NCI-H526 treated with DMSO at 0.1 percent for 48 hours (cell line): ENCODE data around the gene COG1.

Source experiments
- DNase-seq: peaks from one replicate; lab custom pipeline; 2025; lab: John Stamatoyannopoulos, UW

COG1 gene

DNA sequence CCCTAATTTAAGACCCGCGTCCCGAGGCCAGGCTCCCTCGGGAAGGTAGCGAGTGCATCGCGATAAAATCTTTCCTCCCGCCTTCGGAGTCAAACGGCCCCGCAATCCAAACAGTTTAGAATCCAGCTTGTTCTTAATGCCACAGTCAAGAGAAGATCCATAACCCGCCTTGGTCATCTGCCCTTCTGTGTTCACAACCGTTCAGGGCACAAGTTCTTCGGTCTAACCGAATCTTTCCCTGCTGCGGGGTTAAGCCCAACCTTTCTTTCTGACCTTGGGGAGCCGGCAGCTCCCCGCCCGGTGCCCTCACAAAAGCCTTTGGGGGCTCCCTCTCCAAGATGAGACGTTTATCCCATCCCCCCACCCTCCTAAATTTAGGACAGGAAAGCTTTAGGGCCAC lies 38.5 kb downstream of the COG1 start:
- no peak for DNase-seq

DNA sequence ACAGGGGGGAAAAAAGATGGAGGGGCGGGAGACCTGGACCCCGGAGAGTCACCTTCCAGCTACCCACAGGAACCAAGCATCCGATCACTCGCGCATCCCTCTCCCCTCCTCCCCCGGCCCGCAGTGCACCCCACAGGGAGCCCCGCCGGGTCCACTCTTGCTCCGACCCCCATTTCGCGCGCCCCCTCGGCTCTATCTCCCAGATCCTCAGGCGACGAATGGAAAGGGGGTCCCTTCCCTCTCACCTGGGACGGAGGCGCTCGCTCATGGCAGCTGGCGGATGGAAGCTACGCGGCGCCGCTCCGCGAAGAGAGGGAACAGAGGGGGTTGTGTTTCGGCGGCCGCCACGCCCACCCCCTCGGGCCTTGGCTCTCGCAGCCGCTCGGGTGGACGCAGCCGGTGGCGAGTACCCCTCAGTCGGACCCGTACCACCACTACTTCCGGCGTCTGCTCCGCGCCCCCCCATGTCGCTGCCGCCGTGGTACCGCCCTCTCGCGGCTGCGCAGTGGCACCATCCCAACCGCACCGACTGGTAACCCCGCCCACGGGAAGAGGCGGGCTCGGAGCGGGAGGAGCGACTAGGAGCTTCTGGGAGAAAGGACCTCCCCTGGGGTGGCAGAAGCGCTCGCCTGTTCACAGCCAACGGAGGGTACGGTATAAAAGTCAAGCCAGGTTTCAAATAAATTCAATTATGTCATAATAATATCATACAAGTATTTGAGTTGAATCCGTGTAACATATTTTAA lies 39.2 kb downstream of the COG1 start:
- DNase-seq, result peak; percentile 90

GRCh38 chr17:73232587-73233373 lies 39.9 kb downstream of the COG1 start:
- no peak for DNase-seq

DNA sequence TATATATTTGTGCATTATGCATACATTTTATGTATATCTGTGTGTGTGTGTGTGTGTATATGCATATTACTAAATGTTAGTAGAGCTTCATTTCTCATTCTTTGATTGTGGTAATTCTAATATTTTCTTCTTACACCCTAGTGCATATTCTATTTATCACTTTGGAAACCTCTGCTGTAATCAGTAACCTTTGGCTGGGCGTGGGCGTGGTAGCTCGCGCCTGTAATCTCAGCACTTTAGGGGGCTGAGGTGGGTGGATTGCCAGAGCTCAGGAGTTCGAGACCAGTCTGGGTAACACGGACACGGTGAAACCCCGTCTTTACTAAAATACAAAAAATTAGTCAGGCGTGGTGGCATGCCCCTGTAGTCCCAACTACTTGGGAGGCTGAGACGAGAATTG lies 41.9 kb downstream of the COG1 start:
- no peak for DNase-seq

DNA sequence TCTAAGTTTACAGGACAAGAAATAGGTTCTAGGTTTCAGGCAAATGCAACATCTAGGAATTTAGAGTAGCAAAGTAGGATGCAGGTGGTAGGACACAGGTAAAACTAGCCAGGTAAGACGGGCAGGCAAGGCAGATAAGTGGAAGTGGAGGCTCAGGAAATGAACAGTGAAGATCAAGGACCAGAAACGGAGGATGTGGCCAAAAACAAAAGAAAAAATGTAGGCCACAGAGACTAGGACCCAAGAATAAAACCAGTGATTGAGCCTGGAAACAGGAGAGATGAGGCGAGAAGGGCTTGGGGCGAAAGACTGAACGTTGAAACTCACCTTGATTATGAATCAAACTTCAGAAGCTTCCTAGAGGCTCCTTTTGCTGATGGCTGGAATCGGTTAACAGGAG lies 44.9 kb downstream of the COG1 start:
- no peak for DNase-seq

GRCh38 chr17:73240561-73240960 lies 47.7 kb downstream of the COG1 start:
- no peak for DNase-seq

DNA sequence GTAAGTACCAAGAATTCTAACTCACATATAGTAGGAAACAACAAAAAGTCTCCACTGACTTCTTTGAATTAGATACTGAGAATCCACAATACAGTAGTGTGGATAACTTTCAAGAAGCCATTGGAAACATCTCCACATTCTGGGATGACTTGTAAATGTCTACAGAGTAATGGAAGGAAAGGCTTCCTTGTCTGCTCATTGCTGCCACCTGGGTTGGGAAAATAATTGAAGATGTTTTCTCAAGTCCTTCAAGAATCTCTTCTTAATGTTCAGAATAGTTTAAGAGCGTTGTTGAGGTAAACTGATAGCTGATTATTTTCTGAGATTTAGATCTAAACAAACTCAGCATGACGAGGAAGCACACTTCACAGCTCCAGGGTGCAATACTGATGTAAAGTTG lies 54.9 kb downstream of the COG1 start:
- no peak for DNase-seq

GRCh38 chr17:73248532-73248931 lies 55.7 kb downstream of the COG1 start:
- no peak for DNase-seq

DNA sequence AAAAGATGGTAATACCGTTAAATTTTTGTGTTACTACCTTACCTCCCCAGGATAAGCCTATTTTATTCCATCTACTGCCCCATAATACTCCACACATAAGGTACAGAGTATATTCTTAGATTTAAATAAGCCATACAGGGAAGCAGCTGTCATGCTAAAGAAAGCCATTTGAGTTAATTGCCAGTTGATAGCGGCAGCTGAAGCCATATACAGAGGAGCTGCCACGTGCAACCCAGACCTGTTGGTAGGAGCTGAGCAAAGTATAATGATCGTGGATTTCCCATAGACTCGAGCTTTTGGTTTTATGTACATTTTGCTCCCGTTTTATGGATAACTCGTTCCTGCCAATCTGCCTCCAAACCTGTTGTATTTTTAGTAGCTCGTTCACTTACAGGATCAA lies 56.8 kb downstream of the COG1 start:
- DNase-seq, result peak; percentile 18

DNA sequence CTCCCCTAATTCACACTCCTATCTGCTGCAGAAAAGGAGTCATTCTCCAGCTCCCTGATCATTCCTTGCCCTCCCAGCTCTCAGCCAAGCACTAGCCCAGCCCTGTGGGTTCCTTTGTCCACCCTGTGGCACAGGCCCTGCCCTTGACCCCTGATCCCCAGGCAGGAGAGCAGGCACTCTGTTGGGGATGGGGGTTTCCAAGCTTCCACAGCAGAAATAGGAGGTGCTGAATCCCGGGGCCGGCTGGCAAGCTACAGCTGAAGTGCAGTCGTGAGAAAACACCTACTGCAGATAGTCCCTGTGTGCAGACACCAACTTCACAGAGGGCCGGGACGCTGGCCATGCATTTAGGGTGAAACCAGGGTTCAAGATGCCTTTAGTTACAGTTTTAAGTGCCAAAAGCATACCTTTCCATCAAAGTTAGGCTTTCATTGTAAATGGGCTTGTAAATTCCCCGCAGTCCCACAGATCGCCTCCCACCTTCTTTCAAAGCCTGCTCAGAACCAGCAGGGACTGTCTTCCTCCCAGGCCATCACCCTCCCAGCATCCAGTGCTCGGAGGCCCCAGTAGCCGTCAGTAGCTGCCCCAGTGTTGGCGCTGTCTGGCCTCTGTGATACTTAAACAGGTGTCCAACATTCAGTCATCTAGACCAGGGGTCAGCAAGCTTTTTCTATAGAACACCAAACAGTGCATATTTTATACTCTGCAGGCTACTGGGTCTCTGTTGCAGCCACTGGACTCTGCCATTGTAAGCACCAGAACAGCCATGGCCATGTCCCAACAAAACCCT lies 58.2 kb downstream of the COG1 start:
- DNase-seq, result no peak

GRCh38 chr17:73251871-73252270 lies 59.0 kb downstream of the COG1 start:
- no peak for DNase-seq

DNA sequence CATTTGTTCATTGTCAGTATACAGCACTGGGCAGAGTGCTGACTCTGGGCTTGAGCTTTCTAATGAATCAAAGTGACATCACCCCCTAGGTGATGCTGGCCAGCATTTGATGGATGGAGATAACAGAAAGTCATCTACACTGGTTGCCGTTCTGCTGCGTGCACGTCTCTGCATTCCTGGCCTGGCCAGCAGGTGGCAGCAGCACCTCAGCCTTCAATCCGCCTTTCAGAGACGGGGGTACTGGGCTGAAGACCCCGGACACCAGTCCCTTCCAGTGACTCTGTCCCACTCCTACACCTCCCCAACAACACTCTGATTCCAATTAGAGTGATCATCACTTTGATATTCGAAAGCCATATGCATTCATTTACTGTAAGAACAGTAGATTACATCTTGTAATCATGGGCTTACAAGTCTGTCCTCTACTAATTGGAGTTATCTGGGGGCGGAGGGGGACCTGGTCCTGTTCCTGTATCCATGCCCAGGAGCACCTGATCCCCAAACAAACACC lies 62.9 kb downstream of the COG1 start:
- DNase-seq, result peak; percentile 8

- DNase-seq, result no peak
Observed at GRCh38 chr17:73256220-73256619, 63.4 kb downstream of the COG1 start.

DNA sequence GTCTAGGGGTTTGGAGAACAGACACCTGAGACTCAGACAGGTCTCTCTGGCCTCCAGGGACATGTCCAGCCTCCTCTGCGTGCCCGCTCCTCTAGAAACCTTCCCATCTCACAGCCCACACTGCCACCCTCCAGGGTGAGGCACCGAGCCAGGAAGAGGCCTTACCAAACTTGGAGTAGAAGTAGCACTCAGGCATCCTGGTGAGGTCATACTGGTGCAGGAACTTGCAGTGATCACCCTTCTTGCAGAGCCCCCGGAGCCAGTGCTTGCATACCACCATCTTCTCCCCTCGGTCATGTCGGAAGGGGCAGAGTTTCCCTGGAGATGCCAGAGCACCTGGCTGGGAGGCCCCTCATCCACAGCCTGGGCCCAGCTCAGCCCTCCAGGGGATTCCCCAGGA lies 64.7 kb downstream of the COG1 start:
- DNase-seq, result no peak
